GM12892 (cell line): ENCODE data around the gene KRIT1.

ENCODE experiments used
- POLR2A ChIP-seq: IDR thresholded peaks from 2 replicates; pipeline ENCODE4 v1.6.1; 2011; ENCODE audit warnings: low read depth, low read length, control low read depth
- POLR2AphosphoS5 ChIP-seq: IDR thresholded peaks from 2 replicates; pipeline ENCODE4 v1.6.1; 2011; ENCODE audit warnings: low read depth, low read length, control low read depth
- TAF1 ChIP-seq: IDR thresholded peaks from 2 replicates; pipeline ENCODE4 v1.6.1; 2011; ENCODE audit warnings: low read depth, mild to moderate bottlenecking, control low read depth, low read length, borderline replicate concordance

- TF ChIP-seq POLR2AphosphoS5, result no peak
- no peak for TF ChIP-seq POLR2A
- no peak for TF ChIP-seq TAF1
Observed at GRCh38 chr7:92221766-92222165, 23.9 kb downstream of the KRIT1 start.
